DND-41 (cell line): ENCODE data around the gene FBLN5.

Source experiments
- ATAC-seq: fragments of 200-7000 bp; cut with Tn5 transposase; 3 replicates; pipeline ENCODE4 v1.9.1; 2021; ENCODE audit warnings: low read depth; ENCODE audit not compliant: insufficient read depth
- DNase-seq: peaks from one replicate; pipeline ENCODE4 v3.0.0-alpha.2; 2020
- H2AFZ ChIP-seq: 2 replicates; pipeline ENCODE4 v1.6.0; 2012; ENCODE audit warnings: low read depth, low read length
- H3K27ac ChIP-seq: 2 replicates; pipeline ENCODE4 v1.5.1; 2012; ENCODE audit warnings: low read length, inconsistent platforms
- H3K27me3 ChIP-seq: fragments of 200-600 bp; sonication (generic); 2 replicates; pipeline ENCODE4 v1.6.0; 2012; ENCODE audit warnings: low read length, mild to moderate bottlenecking, inconsistent platforms; ENCODE audit not compliant: insufficient read depth, poor library complexity
- H3K36me3 ChIP-seq: 2 replicates; pipeline ENCODE4 v1.5.1; 2012; ENCODE audit warnings: low read length, inconsistent platforms; ENCODE audit not compliant: insufficient read depth
- H3K4me1 ChIP-seq: 2 replicates; pipeline ENCODE4 v1.5.1; 2012; ENCODE audit warnings: mild to moderate bottlenecking, low read length; ENCODE audit not compliant: insufficient read depth
- H3K4me2 ChIP-seq: 2 replicates; pipeline ENCODE4 v1.6.0; 2012; ENCODE audit warnings: mild to moderate bottlenecking, moderate library complexity, low read length, inconsistent platforms; ENCODE audit not compliant: insufficient read depth
- H3K4me3 ChIP-seq, 2 experiments: fragments of 200-600 bp in 1 of 2; shearing (Covaris generic) in 1 of 2; 2 replicates each; pipeline ENCODE4 v1.5.1; 2012 to 2016; ENCODE audit warnings: inconsistent platforms in 2 of 2, low read length in 2 of 2, mild to moderate bottlenecking in 2 of 2, low read depth in 1 of 2, moderate library complexity in 1 of 2
- H3K79me2 ChIP-seq: 2 replicates; pipeline ENCODE4 v1.6.0; 2012; ENCODE audit warnings: low read length, inconsistent platforms; ENCODE audit not compliant: insufficient read depth
- H3K9ac ChIP-seq: 2 replicates; pipeline ENCODE4 v1.6.0; 2012; ENCODE audit warnings: low read depth, mild to moderate bottlenecking, inconsistent platforms, low read length, moderate library complexity
- H3K9me3 ChIP-seq: 2 replicates; pipeline ENCODE4 v1.5.1; 2012; ENCODE audit warnings: low read length, moderate library complexity, mild to moderate bottlenecking, inconsistent platforms; ENCODE audit not compliant: insufficient read depth, severe bottlenecking
- H4K20me1 ChIP-seq: 2 replicates; pipeline ENCODE4 v1.6.0; 2012; ENCODE audit warnings: low read length; ENCODE audit not compliant: insufficient read depth
- EZH2 ChIP-seq: IDR thresholded peaks from 3 replicates; pipeline ENCODE4 v1.6.1; 2012; ENCODE audit warnings: borderline replicate concordance, low read depth, mild to moderate bottlenecking, moderate library complexity, low read length, inconsistent platforms; ENCODE audit not compliant: severe bottlenecking
- TF ChIP-seq, protein P1 (sequence below): IDR thresholded peaks from 2 replicates; pipeline ENCODE4 v1.5.1; 2012; ENCODE audit warnings: borderline replicate concordance, low read length, moderate library complexity, mild to moderate bottlenecking; ENCODE audit not compliant: poor library complexity, severe bottlenecking; ENCODE audit errors: extremely low read depth

FBLN5 gene

DNA sequence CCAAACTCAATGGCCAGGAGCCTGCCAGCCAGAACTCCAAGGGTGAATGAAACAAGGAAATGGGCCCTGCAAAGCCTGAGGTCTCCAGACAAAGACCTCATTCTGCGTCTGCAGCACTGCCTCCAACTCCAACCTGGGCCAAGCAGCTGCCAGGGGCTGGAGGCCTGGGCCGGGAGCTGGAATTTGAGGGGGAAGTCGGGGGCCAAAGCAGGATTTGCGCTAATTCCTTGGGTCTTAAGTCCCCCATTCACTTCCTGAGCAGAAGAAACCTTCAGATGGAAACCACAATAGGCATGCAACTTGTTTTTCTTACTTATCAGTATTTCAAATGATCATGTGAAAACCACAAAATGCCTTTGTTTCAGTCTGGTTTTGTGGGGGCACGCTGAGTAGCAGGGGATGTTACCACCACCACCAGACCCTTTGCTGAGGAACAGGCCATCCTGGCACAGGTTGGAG is 57.2 kb downstream of the FBLN5 start:
- DNase-seq (peak; percentile 46), ATAC-seq (peak; percentile 75)
- peaks cover 20% of the 10 kb centered on the region for H3K4me1 ChIP-seq
- no peak overlapping the region for H3K4me2 ChIP-seq
- no peaks in the 10 kb centered on the region for H3K9me3 ChIP-seq
- peak overlapping the region; percentile 35 for H3K27ac ChIP-seq
- no peak overlapping the region for H3K4me3 ChIP-seq
- no peaks in the 10 kb centered on the region for H3K36me3 ChIP-seq
- no peaks in the 10 kb centered on the region for H4K20me1 ChIP-seq
- no peak for TF ChIP-seq EZH2
- TF ChIP-seq, protein P1, sequence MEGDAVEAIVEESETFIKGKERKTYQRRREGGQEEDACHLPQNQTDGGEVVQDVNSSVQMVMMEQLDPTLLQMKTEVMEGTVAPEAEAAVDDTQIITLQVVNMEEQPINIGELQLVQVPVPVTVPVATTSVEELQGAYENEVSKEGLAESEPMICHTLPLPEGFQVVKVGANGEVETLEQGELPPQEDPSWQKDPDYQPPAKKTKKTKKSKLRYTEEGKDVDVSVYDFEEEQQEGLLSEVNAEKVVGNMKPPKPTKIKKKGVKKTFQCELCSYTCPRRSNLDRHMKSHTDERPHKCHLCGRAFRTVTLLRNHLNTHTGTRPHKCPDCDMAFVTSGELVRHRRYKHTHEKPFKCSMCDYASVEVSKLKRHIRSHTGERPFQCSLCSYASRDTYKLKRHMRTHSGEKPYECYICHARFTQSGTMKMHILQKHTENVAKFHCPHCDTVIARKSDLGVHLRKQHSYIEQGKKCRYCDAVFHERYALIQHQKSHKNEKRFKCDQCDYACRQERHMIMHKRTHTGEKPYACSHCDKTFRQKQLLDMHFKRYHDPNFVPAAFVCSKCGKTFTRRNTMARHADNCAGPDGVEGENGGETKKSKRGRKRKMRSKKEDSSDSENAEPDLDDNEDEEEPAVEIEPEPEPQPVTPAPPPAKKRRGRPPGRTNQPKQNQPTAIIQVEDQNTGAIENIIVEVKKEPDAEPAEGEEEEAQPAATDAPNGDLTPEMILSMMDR: no peak
- H2AFZ ChIP-seq: no peak overlapping the region
- no peaks in the 10 kb centered on the region for H3K79me2 ChIP-seq
- H3K27me3 ChIP-seq: no peaks in the 10 kb centered on the region
- H3K9ac ChIP-seq: no peak overlapping the region

DNA sequence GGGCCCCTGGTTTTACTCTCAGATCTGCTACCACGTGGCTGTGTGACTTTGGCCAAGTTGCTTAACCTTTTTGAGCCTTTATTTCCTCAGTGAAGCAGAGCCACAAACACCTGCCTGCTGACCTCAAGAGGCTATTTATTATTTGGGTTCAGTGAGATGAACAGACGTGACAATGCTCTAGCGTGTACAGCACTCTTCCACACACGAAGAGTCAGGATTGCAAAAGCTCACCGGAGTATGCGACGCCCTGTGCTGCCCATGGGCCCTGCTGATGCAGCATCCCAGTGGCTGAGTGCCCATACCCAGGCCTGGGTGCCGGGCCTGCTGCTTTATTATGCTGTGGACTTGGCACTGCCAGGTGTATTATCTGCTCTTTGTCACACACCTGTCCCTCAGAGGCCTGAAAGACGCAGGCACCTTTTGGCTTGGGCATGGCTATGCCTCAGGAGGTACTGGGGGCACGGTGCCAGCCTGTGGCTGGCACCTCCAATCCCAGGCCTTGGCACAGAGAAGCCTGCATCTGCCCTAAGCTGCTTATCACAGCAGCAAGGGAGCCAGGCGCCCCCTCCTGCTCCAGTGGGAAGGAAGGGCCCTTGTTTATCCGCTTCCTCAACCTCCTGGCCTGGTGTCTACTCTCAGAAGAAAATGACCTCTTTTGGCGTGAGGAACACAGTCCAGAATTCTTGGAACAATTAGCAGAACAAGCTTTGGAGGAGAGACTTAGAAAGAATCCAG is 57.9 kb downstream of the FBLN5 start:
- no peak overlapping the region for H3K4me3 ChIP-seq
- H3K27ac ChIP-seq: peak overlapping the region; percentile 35; the same call in 1 of the 2 replicates
- no peak for TF ChIP-seq EZH2
- TF ChIP-seq, protein P1: peak; percentile 22
- no peak for DNase-seq
- H4K20me1 ChIP-seq: no peaks in the 10 kb centered on the region
- peaks cover 20% of the 10 kb centered on the region for H3K4me1 ChIP-seq
- no peaks in the 10 kb centered on the region for H3K27me3 ChIP-seq
- H3K79me2 ChIP-seq: no peaks in the 10 kb centered on the region
- H3K36me3 ChIP-seq: no peaks in the 10 kb centered on the region
- 0 out of 3 replicates have a peak, but pooled peaks have one; percentile 35 for ATAC-seq
- no peak overlapping the region for H3K9ac ChIP-seq
- no peak overlapping the region for H3K4me2 ChIP-seq
- H3K9me3 ChIP-seq: no peaks in the 10 kb centered on the region
- no peak overlapping the region for H2AFZ ChIP-seq

DNA sequence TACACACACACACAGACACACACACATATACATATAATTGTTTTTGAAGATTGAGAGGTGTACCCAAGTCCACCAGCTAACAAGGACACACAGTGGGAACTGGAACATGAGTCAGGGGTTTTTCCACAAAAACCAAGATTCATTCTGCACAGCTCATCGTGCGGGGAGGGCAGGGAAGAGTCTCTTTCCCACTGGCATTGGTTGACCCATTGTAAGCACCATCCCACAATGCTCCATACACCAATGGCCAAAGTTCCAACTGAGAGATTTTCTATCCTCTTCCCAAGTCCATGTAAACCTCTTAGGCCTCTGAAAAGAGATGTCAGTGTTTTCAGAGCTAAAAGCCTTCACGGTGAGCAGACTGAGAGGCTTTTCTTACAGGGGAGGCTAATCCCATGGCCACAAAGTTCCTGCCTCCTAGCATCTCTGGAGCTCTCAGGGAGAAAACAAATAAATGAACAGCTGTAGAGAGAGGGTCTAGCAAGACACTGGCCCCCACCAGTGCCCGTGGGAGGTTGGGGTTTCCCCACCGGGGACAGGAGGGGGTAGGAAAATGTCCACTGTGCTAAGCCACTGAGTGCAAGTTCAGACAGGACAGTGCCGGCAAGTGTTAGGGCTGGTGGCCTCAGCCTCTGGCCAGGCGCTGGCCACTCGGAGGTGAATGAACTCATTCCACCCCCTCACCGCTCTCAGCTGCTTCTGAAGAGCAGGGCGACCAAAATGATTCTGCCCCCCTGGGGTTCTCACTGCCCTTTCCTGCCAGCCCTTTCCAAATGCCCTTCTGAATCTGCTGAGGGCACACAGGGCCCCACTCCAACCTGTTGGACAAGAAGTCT is 58.6 kb downstream of the FBLN5 start:
- DNase-seq (no peak), ATAC-seq (no peak)
- Histone ChIP-seq H3K9me3 (no peaks in the 10 kb centered on the region), H3K4me2 (no peak overlapping the region), H3K9ac (no peak overlapping the region), H2AFZ (no peak overlapping the region), H3K4me3 (no peak overlapping the region), H3K4me1 (peaks cover 20% of the 10 kb centered on the region), H3K27me3 (no peaks in the 10 kb centered on the region), H3K36me3 (no peaks in the 10 kb centered on the region), H3K79me2 (no peaks in the 10 kb centered on the region), H4K20me1 (no peaks in the 10 kb centered on the region), H3K27ac (peak overlapping the region; percentile 35; the same call in 1 of the 2 replicates)
- no peak for TF ChIP-seq EZH2
- TF ChIP-seq, protein P1: no peak
